Stimulated activated CD4-positive, alpha-beta T cell treated with anti-CD3 and anti-CD28 coated beads, Interleukin-4, amount 100 ng/mL, for 24 hours (primary cell): ENCODE data around the gene CWC15.
"Not testable (repeated sequence)": the region's sequence is repeated elsewhere in the genome, so short reads cannot be mapped to it uniquely, and the experiment has no call there.

Experiments
- DNase-seq: peaks from one replicate; pipeline ENCODE4 v3.0.0-alpha.2; 2020

Gene CWC15

DNA sequence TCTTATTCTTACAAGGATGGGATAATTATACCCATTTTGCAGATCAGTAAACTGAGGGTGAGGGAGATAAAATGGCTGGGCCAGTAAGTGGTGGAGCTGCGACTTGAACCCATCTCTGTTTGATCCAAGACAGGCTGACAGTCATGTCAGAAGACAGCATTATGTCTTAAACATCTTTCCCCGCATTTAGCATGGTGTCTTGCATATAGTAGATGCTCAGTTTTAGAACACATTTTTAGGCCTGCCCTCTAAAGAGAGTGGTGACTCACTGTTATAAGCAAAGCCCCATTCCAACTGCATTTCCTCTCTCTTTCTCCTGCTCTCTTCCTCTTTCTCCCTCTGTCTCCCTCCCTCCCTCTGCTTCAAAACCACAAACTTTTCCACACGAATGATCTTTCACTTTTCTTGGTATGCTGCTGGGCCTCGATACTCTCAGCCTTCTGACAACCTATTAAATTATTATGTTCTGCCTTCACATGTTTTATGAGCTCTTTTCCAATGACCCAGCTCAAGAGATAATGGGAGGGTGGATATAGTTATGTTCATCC lies 25.2 kb downstream of the CWC15 start:
- no peak for DNase-seq

DNA sequence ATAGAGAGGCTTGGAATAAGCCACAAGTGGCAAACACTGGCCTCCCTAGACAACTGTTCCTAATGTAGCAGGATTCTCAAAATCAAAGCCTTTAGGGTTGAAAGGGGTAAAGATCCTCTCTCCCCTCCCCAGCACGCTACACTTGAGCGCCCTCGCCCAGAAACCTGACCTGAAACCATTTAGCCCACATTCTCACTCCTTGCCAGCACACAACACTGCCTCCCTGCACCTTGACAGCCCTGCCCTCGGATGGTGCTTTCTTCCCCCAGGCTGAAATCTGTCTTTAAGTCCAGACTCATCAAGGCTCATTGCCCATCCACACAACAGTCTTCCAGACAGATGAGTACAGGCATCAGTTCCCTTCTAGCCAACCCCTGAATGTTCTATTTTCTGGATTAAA lies 26.5 kb downstream of the CWC15 start:
- DNase-seq: no peak

DNA sequence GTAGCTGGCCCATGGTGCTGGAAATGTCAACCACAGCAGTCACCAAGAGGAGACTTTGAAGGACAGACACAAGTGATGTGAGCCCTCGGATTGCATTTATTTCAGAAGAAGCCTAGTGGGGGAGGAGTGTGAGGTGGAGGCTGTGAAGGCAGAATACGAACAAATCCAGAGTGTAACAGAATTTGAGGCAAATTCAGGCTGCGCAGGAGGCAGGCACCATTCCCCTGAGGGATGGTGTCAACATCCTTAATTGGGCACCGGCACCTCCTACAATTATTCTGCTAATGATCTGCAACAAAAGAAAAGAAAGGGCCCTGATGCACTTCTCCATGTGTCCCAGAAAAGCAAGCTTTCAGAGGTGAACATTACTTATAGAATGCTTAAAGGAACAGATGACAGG lies 32.2 kb downstream of the CWC15 start:
- no peak for DNase-seq

DNA sequence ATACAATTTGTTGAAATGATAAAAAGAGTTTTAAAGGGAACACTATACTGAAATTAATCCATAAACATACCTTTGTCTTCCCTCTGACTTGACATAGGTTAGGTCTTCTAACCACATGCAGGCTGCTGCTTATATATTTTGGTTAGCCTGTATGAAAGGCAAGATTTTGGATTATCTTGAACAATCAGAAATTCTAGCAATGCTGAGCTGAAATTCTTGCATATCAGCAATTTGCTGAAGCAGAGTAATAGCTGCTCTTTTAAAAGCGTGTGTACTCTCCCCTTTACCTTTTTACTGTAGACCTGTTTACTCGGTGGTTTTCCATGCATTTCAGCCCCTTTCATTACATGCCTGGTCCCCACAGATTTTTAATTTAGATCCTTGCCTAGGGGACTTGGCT lies 34.0 kb downstream of the CWC15 start:
- DNase-seq: no peak

DNA sequence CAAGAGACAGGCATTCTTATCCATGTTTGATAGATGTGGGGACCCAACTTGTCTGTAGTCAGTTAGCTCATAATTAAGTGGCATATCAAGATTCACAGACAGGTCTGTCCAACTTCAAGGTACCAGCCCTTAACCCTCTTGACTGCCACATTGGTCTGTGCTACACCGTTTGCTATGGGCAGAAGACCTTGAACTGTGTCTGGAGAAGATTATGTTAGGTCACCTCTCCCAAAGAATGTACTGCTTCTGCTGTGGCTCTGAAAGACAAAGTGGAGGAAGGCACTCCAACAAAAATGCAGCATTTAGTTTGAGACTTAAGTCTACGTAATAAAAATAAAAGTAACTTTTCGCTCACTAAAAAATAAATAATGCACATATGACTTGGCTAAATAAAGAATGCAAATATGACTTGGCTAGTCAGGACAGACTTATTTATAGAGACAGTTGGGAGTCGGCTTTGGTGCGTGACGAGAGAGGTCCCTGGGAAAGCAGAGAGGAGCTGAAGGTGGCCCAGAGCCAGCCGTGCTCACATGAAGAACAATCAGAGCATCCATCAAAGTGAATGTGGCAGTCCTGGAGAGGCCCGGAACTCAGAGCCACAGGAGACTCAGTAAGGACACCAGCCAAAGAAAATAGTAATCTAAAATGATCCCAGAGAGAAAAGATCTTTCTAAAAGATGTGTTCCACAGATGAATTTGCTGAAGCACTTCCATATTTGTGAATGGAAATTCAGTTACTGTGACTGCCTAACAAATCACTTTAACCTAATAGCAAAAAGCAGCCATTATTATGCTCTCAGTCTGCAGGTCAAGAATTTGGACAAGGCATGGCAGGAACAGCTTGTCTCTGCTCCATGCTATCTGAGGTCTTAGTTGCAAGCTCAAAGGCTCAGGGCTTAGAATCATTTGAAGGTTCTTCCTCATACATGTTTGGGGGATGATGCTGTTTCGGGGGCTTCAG lies 35.0 kb downstream of the CWC15 start:
- DNase-seq: no peak

DNA sequence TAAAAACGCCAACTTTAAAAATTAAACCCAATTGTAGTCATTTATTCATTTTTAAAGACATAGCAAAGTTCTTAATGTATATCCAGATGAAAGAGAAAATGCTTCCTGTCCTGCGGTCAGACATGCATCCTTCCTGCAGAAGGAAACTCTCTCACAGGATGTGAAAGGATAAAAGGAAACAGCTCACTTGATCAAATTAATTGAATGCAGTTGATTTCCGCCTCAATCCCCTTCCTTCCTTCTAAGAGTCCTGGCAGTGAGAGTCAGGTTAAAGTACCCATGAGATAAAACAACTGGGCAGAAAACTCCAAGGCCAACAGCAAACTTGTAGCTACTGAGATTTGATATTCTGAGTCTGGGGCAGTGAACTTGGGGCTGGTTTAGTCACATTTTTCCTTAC lies 38.5 kb downstream of the CWC15 start:
- DNase-seq: no peak

DNA sequence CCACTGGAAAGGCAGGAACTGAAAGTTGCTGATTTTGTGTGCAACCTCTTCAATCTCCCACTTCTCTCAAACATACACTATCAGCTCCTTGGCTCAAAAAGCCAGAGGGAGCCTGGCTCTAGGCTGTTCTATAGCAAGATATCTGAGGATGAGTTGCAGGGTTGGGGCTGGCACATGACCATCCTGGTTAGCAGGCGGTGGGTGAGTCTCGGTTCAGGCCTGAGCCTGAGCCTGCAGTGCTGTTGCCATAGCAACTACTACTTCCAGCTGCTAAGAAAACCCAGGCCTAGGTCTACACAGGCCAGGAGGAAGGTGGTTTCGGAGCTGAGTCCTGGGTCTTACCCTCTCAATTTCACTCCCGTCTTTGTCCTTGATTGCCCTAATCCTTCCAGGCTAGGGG lies 39.0 kb downstream of the CWC15 start:
- DNase-seq: no peak

DNA sequence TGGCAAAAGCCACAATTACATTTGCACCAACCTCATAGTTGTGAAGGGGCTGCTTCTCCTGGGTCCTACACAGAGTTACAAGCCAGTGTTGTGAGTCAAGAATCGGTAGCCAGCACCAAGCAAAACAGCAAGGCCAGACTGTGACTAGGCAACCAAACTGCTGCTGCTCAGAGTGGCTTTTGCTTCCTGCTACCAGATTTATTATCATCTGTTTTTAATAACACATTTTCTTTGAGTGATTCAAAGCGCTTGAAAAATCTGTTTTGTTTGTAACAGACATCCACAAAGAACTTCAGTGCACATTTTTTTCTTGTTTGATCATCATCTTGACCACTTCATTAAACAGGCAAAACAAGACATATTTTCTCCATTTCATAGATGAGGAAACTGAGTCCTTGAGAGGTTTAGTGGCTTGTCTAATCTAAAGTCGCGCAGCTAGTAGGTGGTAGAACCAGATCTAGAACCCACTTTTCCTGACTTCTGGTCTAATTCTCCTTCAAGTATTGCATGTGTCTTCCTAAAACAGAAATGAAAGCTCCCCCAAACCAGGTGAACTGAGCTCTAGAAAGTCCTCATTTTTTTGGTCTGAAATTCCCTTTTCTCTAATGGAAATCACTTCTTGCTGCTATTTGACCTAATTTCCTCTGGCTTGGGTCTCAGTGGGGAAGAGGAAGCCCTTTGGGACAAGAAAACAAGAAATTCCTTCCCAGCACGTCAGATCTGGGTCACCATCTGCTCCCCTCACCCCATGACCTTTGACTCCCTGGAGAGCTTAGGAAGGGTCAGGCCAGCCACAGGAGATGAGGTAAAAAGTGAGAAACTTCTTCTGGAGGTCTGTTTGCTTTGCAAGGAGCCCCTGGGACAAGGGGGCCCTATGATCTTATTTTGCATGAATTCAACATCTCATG lies 39.9 kb downstream of the CWC15 start:
- no peak for DNase-seq

DNA sequence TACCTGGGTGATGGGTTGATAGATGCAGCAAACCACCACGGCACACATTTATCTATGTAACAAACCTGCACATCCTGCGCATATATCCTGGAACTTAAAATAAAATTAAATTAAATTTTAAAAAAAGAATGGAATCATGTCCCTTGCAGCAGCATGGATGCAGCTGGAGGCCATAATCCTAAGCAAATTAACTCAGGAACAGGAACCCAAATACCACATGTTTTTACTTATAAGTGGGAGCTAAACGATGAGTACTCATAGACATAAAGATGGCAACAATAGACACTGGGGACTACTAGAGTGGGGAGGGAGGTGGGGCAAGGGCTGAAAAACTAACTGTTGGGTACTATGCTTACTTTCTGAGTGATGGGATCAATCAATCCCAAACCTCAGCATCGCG lies 40.9 kb downstream of the CWC15 start:
- no peak for DNase-seq

DNA sequence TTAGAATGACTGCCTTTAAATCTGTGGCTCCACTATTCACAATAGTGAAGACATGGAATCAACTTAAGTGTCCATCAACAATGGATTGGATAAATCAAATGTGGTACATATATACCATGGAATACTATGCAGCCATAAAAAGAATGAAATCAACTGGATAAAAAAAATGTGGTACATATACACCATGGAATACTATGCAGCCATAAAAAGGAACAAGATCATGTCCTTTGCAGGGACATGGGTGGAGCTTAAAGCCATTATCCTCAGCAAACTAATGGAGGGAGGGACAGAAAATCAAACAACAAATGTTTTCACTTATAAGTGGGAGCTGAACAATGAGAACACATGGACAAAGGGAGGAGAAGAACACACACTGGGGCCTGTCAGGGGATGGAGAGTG lies 41.3 kb downstream of the CWC15 start:
- DNase-seq: not testable (repeated sequence)

DNA sequence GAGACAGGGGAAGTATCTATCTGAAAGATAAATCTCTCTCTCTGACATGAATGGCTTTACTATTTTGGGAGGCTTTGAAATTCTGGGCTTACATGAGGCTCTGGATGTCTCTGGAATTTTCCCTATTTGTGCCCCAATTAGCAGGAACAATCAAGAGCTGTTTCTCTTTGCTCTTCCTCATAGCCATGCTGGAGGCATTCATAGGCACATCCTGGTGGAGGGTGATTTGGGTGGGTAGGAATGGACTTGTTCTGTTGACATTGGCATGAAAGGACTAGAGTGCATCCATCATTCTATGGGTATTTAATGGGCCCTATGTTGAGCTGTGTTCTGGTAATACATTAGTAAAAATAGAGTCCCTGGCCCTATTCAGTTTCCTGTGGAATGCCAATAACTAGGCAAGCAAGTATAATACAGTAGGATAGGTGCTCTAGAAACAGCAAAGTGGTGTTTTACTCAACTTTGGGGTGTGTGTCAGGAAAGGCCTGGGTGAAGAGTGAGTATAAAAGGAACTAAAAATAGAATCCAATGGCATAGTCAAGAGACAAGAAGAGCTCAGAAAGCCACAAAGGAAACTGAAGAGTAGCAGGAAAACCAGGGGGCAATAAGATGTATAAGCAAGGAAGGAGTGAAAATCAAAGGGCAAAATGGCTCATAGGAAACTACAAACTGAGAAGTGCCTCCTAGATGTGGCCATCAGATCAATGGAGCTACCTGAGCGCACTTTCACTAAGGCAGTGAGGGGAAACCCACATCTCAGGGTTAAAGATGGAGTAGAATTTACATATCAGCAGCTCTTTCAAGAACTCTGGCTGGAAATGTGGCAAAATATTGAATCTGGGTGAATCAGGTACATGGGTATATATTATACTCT lies 45.0 kb downstream of the CWC15 start:
- DNase-seq: no peak

DNA sequence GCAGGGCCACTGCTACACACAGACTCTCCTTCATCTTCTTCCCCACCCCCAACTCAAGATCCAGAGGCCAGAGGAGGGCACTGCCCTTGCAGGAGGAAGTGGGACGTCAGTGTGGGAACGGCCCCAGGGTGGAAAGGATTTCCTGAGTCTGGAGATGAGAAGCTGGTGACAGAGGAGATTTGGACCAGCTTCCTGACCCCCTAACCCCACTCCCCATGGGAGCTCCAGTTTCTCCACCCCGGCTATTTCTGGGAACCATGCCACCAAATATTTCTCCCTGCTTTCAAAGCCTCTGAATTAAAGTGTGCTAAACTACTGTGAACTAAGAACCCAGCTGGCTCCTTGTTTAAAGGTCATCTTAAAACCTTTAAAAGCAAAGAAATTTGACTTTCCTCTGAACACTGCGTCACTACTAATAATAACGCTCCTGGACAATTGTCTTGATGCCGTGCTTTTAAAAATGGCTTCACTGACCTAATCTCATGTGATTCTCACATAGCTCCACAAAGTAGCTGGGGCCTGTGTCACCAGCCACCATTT lies 46.6 kb downstream of the CWC15 start:
- no peak for DNase-seq

DNA sequence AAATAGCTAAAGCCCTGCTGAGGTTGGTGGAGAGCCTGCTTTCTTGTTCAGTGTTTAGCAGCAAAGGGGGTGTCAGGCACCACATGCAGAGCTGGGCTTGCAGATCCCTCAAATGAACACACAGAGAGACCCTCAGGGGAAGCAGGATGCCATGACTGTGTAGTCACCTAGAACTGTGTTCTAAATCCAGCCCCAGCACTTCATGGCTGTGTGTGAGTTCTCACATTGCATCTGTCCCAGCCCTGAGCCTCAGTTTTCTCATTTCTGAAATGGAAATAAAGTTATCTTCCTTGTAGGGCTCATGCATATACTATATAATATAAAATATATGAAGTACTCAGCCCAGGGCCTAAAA lies 47.1 kb downstream of the CWC15 start:
- no peak for DNase-seq

DNA sequence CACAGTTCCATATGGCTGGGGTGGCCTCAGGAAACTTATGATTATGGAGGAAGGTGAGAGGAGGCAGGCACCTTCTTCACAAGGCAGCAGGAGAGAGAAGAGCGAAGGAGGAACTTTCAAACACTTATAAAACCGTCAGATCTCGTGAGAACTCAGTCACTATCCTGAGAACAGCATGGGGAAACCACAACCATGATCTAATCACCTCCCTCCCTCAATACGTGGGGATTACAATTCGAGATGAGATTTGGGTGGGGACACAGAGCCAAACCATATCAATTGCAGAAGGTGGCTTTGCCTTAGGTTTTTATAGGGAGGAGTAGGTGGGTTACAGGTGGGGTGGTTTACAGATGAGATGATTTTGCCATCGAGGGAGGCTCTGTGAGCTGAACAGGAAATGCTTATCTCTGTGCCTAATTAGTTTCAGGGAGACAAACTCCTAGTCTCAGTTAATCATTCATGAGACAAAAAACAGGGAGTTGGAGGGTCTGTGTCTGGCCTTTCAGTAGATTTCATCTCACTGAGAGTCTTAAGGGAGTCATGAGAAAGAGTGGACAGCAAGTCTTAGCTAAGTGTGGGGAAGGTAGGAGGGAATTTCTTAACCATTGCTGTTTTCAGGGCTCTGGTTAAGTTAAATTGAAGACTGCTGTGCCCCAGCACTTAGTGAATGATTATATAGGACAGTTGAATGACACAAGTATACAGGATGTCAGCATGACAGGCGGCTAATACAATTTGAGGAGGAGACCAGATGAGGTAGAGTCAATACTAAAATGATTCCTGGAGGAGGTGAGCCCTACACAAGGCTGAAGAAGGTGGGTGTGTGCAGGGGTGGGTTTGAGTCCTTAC lies 47.7 kb downstream of the CWC15 start:
- no peak for DNase-seq

DNA sequence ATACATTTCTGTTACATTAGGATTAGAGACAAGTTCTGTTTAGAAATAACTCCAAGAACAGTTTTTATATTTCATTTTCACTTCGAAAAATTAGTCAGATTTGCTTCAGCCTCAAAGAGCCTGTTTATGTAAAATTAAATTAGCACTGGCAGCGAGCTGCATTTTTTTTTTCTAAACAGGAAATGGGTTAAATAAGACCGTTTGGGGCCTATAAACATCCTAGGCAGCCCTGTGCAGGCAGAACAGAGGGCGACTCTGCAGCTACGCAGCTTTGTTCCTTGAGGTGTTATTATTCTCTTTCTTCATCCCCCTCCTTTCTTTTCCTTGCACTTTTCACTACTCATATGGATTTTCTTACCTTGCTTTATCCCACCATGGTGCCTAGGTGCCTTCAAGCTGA lies 48.7 kb downstream of the CWC15 start:
- DNase-seq: no peak

DNA sequence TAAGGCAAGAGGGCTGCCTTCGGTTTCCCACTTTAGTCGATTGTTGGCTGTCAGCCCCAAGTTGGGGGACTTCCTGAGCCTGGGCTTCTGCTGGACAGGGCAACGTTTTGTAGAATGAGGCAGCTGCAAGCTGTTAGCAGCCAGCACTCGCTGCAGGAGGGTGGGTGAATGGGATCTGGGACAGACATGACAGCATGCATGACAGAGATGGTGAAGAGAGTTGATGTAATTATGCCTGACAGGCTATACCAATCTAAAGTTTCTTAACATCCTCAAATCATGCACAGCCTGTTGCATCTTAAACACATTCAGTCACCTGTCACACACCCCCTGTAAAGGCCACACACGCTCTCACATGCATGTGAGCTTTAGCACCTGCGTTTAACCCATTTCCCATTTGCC lies 49.2 kb downstream of the CWC15 start:
- no peak for DNase-seq

DNA sequence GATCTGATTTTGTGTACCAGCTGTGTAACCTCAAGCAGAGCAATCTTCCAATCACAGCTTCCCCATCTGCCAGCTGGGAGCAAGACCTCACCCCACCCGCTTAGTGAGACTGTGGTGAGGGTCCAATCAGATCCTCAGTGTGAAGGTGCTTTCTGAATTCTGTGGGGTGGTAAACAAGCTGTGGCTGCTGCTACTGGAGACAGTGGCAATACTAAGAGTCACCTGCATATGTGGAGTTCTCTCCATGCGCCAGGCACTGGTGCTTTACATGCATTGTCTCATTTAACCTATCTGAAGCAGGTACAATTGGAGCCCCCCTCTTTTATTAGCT lies 50.4 kb downstream of the CWC15 start:
- no peak for DNase-seq

DNA sequence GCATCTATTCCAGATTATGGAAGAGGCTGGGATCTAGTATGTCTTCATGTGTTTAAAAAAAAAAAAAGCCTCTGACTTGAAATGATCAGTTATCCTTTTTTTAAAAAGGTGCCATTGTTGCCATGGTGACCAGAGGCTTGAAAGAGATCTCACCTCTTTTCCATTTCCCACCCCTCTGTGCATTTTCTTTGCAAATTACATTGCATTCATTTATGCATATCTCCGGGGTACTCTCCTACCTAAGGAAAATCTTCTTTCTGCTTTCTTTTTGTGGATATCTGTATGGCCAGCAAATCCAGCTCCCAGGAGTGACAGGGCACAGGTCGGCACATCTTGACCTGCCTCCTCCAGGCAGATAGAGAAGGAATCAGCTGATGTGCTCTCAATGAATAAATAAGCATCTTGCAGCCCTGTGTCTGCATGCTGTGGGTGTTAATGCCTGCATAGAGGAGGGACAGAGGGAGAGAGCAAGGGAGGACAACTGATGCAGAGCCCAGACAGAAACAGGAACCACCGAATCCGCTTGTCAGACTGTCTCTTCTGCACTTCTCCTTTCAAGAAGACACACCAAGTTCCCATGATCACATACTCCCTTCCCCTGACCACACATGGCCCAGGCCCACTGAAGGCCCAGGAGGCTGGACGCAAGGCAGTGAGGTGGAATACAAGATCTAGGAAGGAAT lies 50.9 kb downstream of the CWC15 start:
- no peak for DNase-seq

DNA sequence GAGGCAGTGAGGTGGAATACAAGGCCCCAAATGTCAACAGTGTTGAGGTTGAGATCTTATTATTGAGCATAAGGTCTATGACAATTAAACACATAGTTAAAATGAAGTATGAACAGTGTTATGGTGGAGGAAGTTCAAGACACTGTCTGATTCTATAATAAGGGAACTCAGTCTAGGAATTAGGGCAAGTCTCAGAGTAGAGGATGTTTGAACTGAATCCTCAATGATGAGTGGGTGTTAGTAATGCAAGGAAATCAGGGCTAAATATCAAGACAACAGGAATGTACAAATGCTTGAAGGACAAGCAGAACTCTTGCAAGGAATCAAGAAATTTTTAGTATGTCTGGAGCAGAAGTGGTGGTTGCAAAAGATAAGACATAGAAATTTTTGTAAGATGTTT lies 53.0 kb downstream of the CWC15 start:
- no peak for DNase-seq

DNA sequence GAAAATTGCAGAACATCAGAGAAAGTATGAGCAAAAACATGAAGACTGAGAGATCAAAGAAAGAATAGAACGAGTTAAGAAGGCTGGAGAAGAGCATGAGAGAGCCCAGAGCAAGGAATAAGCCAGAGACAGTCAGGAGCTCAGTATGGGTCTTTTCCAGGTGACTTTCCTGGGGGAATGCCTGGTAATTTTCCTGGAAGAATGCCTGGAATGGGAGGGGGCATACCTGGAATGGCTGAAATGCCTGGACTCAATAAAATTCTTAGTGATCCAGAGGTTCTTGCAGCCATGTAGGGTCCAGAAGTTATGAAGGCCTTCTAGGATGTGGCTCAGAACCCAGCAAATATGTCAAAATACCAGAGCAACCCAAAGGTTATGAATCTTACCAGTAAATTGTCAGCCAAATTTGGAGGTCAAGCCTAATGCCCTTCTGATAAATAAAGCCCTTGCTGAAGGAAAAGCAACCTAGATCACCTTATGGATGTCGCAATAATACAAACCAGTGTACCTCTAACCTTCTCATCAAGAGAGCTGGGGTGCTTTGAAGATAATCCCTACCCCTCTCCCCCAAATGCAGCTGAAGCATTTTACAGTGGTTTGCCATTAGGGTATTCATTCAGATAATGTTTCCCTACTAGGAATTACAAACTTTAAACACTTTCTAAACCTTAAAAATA lies 59.5 kb downstream of the CWC15 start:
- not testable (repeated sequence) for DNase-seq
